ENCODE results near the gene OR52B6. TPM values are rescaled to one million over a fixed set of nuclear protein-coding genes. Genes with fewer than 3 reads are reported as not detected.

Gene OR52B6
- polyA plus RNA-seq, 1 donor from 2014 or later = not detected

DNA sequence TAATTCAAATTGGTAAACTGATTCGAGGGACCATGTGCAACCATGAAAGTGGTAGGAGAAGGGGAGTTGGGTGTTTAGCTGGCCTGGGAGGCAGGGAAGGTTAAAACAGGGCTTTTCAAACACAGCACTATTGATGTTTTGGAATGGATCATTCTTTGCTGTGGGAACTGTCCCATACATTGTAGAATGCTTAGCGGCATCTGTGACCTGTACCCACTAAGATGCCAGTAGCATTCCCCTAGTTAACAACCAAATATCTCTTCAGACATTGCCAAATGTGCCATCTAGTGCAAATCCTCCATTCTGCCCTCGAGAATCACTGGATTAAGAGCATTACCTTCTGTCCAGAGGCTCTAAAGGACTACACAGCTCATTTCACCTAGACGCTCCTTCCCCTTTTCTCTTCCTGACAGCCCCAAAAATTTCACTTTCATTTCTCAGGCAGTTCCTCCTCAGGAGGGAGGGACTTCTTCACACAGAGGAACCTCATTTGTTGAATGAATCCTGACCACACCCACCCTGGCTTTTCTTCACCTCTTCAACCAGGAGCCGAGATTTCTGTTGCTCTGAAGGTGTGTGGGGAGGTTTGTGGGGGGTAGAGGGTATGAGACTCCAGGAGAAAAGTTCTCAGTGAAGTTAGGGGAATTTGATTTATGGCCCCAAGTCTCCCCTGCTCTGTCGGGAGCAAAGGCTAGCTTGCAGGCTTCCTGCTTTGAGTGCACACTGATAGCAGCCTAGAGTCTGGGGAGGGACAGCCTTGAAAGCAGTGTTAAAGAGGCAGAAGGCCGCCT lies 44.0 kb downstream of the OR52B6 start, which contains the start of gene TRIM34:
Gene TRIM34 (plus strand): TSS at position 513 of the 791 bp plus-strand sequence. CDS start 7,331 bp downstream, outside the sequence.
- Histone ChIP-seq H3K79me2 (replicated peaks; ENCODE audit: insufficient read depth, low read length) (no peaks in the 10 kb centered on the region), H3K9me3 (ENCODE audit: low read length) (no peaks in the 10 kb centered on the region), H3K36me3 (ENCODE audit: insufficient read depth, low read length) (no peaks in the 10 kb centered on the region), H3K4me3 (ENCODE audit: low read length) (no peak within 1 kb of the TSS), H4K20me1 (ENCODE audit: insufficient read depth) (no peaks in the 10 kb centered on the region), H3K27ac (ENCODE audit: low read length) (no peak within 1 kb of the TSS), H3K9ac (ENCODE audit: low read length) (no peak within 1 kb of the TSS), H2AFZ (ENCODE audit: low read depth, low read length) (no peak within 1 kb of the TSS), H3K27me3 (ENCODE audit: insufficient read depth, low read depth, low read length) (no peaks in the 10 kb centered on the region), H3K4me2 (ENCODE audit: low read length) (no peak within 1 kb of the TSS), H3F3A (ENCODE audit: insufficient read depth, low read length, poor library complexity, severe bottlenecking) (no peaks in the 10 kb centered on the region), H3K9me2 (ENCODE audit: insufficient read depth, low read length) (no peaks in the 10 kb centered on the region)
- TF ChIP-seq, protein P1, sequence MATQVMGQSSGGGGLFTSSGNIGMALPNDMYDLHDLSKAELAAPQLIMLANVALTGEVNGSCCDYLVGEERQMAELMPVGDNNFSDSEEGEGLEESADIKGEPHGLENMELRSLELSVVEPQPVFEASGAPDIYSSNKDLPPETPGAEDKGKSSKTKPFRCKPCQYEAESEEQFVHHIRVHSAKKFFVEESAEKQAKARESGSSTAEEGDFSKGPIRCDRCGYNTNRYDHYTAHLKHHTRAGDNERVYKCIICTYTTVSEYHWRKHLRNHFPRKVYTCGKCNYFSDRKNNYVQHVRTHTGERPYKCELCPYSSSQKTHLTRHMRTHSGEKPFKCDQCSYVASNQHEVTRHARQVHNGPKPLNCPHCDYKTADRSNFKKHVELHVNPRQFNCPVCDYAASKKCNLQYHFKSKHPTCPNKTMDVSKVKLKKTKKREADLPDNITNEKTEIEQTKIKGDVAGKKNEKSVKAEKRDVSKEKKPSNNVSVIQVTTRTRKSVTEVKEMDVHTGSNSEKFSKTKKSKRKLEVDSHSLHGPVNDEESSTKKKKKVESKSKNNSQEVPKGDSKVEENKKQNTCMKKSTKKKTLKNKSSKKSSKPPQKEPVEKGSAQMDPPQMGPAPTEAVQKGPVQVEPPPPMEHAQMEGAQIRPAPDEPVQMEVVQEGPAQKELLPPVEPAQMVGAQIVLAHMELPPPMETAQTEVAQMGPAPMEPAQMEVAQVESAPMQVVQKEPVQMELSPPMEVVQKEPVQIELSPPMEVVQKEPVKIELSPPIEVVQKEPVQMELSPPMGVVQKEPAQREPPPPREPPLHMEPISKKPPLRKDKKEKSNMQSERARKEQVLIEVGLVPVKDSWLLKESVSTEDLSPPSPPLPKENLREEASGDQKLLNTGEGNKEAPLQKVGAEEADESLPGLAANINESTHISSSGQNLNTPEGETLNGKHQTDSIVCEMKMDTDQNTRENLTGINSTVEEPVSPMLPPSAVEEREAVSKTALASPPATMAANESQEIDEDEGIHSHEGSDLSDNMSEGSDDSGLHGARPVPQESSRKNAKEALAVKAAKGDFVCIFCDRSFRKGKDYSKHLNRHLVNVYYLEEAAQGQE (IDR thresholded peaks at IDR 0.05; ENCODE audit: borderline replicate concordance) = no peak
- no peak for TF ChIP-seq SMC3 (conservative IDR thresholded peaks at IDR 0.05; ENCODE audit: poor library complexity)
- no peak for TF ChIP-seq RAD21 (conservative IDR thresholded peaks at IDR 0.05)
- TF ChIP-seq CTCF (IDR thresholded peaks at IDR 0.05; ENCODE audit: poor library complexity, severe bottlenecking) = no peak
- no peak for TF ChIP-seq TAF1 (IDR thresholded peaks at IDR 0.05; ENCODE audit: low read depth)
- no peak for TF ChIP-seq POLR2AphosphoS5 (IDR thresholded peaks at IDR 0.05)
- TF ChIP-seq MXI1 (conservative IDR thresholded peaks at IDR 0.05; ENCODE audit: poor library complexity, severe bottlenecking) = no peak
- no peak for TF ChIP-seq EP300 (conservative IDR thresholded peaks at IDR 0.05; ENCODE audit: poor library complexity, severe bottlenecking)
- TF ChIP-seq EZH2 (IDR thresholded peaks at IDR 0.05; ENCODE audit: borderline replicate concordance, insufficient read depth, low read length, poor library complexity, severe bottlenecking) = no peak

DNA sequence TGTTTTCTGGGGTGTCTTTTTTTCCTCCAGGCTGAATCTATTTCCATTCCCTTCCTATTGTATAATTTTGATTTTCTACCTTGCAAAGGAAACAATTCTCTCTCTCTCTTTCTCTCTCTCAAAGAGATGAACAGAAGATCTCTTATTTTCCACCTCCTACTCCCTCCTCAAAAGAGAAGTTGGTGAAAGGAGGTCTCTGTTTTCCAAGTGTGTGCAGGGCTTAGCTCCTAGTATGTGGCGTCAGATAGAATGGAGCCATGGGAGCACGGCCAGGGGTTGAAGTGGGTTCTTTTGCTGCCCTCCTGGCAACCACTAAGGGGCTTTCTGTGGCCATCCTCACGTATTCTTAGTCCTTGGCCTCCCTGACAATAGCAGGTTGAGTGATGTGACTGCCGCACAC lies 44.6 kb downstream of the OR52B6 start:
- Histone ChIP-seq H3K9me3 (ENCODE audit: low read length) (no peaks in the 10 kb centered on the region), H3K9me2 (ENCODE audit: insufficient read depth, low read length) (no peaks in the 10 kb centered on the region), H3K27me3 (ENCODE audit: insufficient read depth, low read depth, low read length) (no peaks in the 10 kb centered on the region), H3K4me3 (ENCODE audit: low read length) (no peak overlapping the region), H3F3A (ENCODE audit: insufficient read depth, low read length, poor library complexity, severe bottlenecking) (no peaks in the 10 kb centered on the region), H3K27ac (ENCODE audit: low read length) (no peak overlapping the region), H3K79me2 (replicated peaks; ENCODE audit: insufficient read depth, low read length) (no peaks in the 10 kb centered on the region), H2AFZ (ENCODE audit: low read depth, low read length) (no peak overlapping the region), H3K4me2 (ENCODE audit: low read length) (no peak overlapping the region), H4K20me1 (ENCODE audit: insufficient read depth) (no peaks in the 10 kb centered on the region), H3K9ac (ENCODE audit: low read length) (no peak overlapping the region), H3K36me3 (ENCODE audit: insufficient read depth, low read length) (no peaks in the 10 kb centered on the region)
- TF ChIP-seq SMC3 (conservative IDR thresholded peaks at IDR 0.05; ENCODE audit: poor library complexity) (no peak), CTCF (IDR thresholded peaks at IDR 0.05; ENCODE audit: poor library complexity, severe bottlenecking) (no peak), EZH2 (IDR thresholded peaks at IDR 0.05; ENCODE audit: borderline replicate concordance, insufficient read depth, low read length, poor library complexity, severe bottlenecking) (no peak), EP300 (conservative IDR thresholded peaks at IDR 0.05; ENCODE audit: poor library complexity, severe bottlenecking) (no peak), TAF1 (IDR thresholded peaks at IDR 0.05; ENCODE audit: low read depth) (no peak), POLR2AphosphoS5 (IDR thresholded peaks at IDR 0.05) (no peak), MXI1 (conservative IDR thresholded peaks at IDR 0.05; ENCODE audit: poor library complexity, severe bottlenecking) (no peak), RAD21 (conservative IDR thresholded peaks at IDR 0.05) (no peak)
- TF ChIP-seq, protein P1 (IDR thresholded peaks at IDR 0.05; ENCODE audit: borderline replicate concordance) = no peak
